Sigmoid colon (tissue), 3 donors: ENCODE results near the gene FANK1.

Source experiments
- POLR2A ChIP-seq, 2 donors: fragments of 450-650 bp; IDR thresholded peaks; one replicate each; pipeline ENCODE4 v1.6.1; 2016; ENCODE audit warnings: antibody characterized with exemption in 2 of 2, mild to moderate bottlenecking in 2 of 2, moderate library complexity in 2 of 2
- TF ChIP-seq, protein P1 (sequence below), 4 experiments: fragments of 450-650 bp in 3 of 4; fragments of 200-600 bp in 1 of 4; IDR thresholded peaks; one replicate each; pipeline ENCODE4 v1.5.1; 2016 to 2019; ENCODE audit warnings: antibody characterized with exemption in 4 of 4, mild to moderate bottlenecking in 3 of 4, moderate library complexity in 2 of 4

DNA sequence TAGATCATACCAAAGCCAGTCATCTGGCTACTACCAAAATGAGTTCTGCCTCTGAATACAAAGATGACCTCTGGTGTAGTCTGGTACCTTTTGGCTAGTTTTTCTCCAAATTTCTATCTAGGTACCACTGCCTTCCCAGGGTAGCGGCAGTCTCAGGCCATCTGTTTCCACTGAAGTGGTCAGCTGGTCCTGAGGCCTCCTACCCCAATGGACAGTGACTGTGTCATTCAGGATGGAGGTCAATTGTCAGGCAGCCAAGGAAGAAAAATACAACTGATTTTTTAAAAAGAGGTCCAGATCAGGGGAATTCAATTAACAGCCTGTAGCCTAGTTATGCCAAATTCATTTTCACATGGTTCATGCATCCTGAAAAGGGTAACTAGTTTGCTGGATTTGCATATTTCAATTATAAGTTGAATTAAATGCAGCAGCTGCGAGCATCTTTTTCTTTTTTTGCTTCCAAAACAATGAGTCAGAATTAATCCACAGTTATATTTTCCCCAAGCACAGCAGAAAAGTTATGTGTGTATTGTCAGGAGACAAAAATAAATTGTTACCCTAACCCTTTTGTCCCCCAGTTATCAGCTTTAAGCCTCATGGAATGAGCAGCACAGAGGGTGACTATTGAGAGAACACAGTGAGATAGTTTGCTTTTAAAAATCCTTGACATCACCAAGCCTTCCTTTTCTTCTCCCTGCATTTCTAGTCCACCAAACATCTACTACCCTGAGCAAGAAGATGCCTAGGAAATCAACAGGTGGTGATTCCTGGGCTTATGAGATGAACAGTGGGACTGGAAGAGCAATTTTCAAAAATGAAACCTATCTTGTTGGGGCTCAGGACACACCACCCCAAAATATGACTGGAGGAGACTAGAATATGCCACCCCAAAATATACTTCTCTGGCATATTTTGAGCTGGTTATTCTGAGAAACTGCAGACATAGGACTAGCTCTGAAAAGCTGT is 45.3 kb upstream of the FANK1 start:
- TF ChIP-seq, protein P1, sequence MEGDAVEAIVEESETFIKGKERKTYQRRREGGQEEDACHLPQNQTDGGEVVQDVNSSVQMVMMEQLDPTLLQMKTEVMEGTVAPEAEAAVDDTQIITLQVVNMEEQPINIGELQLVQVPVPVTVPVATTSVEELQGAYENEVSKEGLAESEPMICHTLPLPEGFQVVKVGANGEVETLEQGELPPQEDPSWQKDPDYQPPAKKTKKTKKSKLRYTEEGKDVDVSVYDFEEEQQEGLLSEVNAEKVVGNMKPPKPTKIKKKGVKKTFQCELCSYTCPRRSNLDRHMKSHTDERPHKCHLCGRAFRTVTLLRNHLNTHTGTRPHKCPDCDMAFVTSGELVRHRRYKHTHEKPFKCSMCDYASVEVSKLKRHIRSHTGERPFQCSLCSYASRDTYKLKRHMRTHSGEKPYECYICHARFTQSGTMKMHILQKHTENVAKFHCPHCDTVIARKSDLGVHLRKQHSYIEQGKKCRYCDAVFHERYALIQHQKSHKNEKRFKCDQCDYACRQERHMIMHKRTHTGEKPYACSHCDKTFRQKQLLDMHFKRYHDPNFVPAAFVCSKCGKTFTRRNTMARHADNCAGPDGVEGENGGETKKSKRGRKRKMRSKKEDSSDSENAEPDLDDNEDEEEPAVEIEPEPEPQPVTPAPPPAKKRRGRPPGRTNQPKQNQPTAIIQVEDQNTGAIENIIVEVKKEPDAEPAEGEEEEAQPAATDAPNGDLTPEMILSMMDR (IDR thresholded peaks at IDR 0.05) = no peak
- no peak for TF ChIP-seq POLR2A (IDR thresholded peaks at IDR 0.05)
